CD4-positive, alpha-beta T cell treated with Interleukin-15 for 4 hours (primary cell): Measurements from ENCODE around the gene CACNA2D3.

ENCODE experiments used
- DNase-seq: peaks from one replicate; pipeline ENCODE4 v3.0.0-alpha.2; 2020; ENCODE audit warnings: low spot score

Gene CACNA2D3

DNA sequence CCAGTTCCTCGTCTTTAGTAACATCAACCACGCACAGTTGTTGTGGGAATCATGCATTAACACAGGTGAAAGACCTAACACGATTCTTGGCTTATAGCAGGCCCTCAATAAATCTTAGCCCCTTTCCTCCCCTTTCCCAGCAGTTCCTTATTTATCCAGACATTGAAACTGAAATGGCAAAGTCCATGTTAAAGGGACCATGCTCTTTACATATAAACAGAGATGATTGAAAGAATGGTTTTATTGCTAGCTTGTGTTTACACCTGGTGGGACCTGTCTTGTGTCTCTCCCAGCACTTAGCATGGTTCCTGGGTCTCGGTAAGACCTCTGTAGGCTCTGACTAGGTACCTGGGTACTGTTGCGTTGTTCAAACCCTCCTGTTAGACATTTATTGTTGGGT is 553.7 kb downstream of the CACNA2D3 start:
- no peak for DNase-seq

DNA sequence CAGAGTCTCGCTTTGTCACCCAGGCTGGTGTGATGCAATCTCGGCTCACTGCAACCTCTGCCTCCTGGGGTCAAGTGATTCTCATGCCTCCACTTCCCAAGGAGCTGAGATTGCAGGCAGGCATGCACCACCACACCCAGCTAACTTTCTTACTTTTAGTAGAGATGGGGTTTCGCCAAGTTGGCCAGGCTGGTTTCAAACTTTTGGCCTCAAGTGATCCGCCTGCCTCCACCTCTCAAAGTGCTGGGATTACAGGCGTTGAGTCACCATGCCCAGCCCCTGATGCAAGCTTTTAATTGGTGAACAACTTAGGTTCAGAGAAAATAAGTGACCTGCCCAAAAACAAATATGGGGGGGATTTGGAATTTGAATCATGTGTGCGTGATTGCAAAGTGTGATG is 559.4 kb downstream of the CACNA2D3 start:
- DNase-seq, result no peak

- DNase-seq, result no peak
Observed at GRCh38 chr3:54685213-54685612, 562.9 kb downstream of the CACNA2D3 start.

DNA sequence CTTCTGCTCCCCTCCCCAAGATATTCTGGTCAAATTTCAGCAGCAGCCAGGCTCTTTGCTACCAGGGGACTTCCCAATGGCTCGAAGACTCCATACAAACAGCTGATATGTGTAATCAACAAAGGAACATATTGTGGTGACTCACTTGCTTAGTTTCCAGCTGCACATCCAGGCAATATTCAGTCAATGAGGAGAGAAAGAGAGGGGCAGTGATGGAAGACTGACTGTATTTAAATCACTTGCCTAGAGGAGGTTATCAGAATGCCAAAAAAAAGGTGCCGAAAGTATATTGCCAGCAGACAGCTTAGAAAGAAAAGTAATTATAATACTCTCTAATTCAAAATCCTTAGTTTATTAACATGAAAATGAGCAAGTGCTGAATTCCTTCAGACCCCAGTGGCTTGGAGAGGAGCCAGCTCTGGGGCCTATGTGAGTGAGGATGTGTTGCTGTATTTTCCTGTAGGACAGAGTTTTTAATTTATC is 569.0 kb downstream of the CACNA2D3 start:
- no peak for DNase-seq

- no peak for DNase-seq
Observed at GRCh38 chr3:54696313-54696712, 574.0 kb downstream of the CACNA2D3 start.

DNA sequence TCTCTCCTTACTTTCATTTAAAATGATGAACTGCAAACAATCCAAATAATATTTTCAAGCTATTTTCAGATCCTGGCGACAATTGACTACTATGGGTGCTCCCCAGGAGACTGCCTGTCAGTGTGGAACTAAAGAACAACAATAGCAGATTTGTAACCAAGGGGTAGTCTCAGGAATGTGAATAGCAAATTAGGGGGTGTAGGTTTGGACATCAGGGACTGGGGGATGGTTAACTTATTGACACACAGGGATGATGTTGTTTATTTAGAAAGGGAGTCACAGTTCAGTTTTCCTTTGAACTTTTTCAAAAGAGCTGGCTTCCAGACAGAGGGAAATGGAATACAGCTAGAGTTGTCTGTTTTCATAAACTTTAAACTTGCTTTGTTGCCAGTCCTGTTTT is 575.7 kb downstream of the CACNA2D3 start:
- DNase-seq, result no peak

DNA sequence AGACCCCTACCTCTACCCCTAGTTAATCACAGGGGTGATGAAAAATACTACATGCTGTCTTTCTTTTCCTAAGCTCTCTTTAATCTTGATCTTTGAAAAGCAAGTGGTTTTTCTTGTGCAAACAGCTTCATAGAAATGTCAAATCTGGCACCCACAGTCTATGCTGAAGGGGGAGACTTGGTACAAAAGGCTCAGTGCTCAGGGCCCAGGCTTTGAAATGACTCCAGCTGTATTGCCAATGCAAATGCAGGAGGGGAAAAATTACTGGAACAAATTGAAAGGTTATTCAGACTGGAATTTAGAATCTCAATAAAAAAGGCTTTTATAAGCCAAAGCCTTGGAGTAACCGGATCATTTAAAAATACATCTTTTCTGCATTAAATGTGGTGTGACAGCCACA is 581.6 kb downstream of the CACNA2D3 start:
- DNase-seq, result no peak

DNA sequence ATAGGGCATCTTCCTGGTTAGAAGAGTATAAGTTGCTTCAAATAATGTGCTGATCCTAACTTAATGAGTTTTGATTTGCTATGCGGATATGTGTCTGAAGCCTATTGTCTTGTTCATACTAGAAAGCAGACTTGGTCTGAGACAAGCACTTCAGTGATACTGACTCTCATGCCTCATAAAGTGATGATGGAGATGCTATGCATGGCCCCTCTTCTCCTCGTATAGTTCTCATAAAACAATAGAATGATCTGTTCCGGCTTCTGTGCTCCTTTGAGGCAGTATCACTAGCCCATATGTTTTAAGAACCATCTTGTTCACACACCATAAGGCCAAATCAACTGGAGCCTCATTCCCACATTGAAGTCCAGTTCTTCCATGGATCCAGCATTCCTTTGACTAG is 583.4 kb downstream of the CACNA2D3 start:
- DNase-seq, result no peak

GRCh38 chr3:54706738-54707137 is 584.4 kb downstream of the CACNA2D3 start:
- DNase-seq, result no peak

- DNase-seq, result no peak
Observed at GRCh38 chr3:54709785-54710184, 587.4 kb downstream of the CACNA2D3 start.

GRCh38 chr3:54710954-54711353 is 588.6 kb downstream of the CACNA2D3 start:
- DNase-seq, result no peak

GRCh38 chr3:54712539-54712938 is 590.2 kb downstream of the CACNA2D3 start:
- no peak for DNase-seq

DNA sequence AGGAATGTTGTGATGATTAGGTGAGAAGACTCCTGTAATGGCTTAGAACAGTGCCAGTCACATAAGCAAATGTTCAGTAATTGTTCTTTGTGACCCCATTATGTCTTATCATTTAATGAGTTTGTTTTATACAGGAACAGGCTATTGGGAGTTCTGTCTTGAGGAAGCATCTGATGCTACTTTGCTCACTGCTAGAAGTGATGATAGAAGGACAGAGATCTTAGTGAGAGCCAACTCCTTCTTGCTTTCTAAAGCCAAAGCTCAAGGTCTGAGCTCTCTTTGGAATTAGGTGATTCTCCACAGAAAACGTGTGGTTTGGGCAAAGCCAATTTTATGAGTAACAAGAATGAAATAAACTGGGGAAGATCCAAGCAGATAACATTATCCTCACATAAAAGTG is 590.7 kb downstream of the CACNA2D3 start:
- no peak for DNase-seq

DNA sequence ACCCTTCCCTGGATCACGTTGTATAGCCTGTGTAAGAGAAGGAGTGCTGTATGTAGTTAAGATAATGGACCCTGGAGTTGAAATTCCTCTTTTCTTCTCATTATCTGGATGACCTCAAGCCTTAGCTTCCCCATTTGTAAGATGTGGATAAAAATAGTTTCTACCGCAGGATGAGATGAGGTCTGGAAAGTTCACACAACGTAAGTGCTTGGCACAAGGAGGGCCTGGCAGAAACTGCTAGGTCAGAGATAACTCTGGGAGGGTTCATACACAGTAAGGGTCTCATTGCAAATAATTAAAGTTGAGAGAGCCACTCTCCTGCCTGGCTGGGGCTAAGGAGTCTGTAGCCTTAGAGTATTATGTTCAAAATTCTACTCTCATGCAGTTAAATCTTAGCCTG is 591.1 kb downstream of the CACNA2D3 start:
- no peak for DNase-seq

DNA sequence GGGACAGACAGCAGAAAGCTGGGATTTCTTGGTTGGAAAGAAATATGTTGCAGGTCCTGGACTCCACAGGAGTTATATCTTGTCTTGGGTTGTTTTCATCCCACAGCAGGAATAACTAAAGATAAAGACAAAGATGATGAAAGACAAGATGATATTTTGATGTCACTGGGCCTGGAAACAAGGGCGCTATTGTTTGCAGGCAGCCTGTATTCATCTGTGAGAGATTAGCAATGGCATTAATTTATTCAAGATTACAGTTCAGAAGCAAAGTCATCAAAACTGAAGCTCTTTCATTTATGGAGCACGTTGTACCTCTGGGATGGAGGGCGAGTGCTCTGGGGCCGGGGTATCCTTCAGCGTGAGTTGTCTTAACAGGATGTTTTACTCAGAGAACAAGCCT is 591.7 kb downstream of the CACNA2D3 start:
- no peak for DNase-seq

GRCh38 chr3:54717506-54717905 is 595.2 kb downstream of the CACNA2D3 start:
- no peak for DNase-seq

DNA sequence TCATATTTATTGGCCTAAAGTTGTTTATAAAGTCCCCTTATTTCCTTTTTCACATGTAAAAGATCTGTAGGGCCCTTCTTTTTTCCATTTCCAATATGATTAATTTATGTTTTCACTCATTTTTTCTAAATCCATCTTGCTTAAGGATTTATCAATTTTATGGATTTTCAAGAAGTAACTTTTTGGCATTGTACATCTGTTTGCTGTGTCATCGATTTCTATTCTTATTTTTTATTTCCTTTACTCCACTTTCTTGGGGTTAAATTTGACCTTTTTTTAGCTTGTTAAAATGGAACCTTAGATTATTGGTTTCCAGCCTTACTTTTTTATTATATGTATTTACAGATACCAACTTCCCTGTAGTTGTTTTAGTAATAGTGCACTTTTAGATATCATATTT is 597.6 kb downstream of the CACNA2D3 start:
- no peak for DNase-seq

DNA sequence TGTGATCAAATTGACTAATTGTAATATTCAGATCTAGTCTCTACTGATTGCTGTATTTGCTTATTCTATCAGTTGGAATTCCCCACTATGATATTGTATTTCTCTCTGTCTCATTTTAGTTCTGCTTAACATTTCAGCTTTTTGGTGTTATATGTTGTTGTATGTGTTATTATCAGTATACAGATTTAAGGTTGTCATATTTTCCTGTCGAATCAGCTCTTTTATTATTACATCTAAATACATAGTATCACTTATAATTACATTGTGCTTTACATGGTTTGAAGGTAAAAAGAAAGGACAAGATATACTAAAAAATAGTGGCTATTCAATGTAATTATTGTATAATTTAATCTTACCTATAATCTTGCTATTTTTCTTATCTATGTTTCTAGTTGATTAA is 598.3 kb downstream of the CACNA2D3 start:
- DNase-seq, result no peak

DNA sequence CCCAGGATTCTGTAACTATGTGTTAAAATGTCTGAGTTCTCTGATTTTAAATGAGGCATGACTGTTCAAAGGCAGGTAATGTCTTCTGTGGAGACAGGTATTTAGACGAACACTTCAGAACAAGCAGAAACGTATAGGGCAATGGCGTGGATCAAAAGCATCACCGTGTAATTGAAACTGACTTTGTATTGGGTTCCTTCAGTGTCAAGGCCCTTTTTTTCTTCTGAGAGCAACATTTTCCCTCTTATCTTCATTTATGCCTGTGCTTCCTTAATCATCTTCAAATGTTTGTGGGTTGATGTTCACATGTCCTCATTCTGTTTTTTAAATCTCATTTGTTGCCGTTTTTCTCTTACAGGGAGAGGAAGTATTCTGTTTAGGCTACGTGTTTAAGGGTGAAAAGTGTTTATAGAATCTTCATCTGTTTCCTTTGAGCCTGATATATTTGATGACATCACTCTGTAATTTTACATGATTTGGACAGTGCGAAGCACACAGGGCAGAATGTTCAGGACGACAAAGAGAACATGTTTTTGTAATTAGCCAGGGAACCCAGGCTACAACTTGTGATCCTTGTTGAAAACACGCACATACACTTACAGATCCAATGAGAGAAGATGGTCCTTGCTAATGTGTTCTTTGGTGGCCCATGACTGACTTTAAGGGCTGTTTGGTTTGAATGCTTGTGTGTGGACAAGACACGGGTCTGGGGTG is 609.5 kb downstream of the CACNA2D3 start:
- DNase-seq, result no peak

- no peak for DNase-seq
Observed at GRCh38 chr3:54733106-54734006, 611.0 kb downstream of the CACNA2D3 start.

GRCh38 chr3:54736459-54736858 is 614.1 kb downstream of the CACNA2D3 start:
- no peak for DNase-seq

DNA sequence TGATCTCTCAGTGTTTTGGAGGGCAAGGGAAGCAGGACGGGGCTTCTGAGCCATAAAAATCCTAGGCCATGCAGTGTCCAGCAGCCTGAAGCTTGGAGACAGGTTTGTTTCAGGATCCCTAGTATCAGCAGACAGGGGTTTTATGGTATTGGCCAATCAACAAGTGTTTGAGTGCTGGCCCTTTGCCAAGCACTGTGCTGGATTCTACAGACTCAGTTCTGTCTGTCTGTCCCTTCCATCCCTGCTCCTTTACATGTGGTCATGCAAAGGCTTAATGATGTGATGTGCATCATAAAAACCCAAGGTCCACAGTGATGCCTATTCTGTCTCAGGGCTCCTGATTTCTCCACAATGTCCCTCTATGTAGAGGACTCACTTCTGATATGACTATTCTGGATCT is 621.4 kb downstream of the CACNA2D3 start:
- DNase-seq, result no peak

DNA sequence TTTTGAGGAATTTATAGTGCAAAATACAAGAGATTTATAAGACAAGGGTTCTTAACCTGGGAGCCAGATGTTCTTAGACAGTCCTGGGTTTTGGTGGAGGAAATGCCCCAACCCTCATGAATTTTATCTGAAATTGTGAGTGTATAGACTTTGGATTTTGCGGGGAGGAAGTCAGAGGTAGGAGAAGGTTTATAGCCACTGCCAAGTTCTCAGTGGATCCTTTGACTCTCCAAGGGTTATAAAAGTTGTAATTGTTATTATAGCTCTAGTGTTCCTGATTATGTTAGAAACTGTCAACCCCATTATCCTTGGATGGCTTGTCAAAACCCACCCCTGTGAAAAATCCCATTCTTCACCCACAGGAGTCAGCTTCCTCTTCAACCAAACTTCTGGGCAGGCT is 621.9 kb downstream of the CACNA2D3 start:
- no peak for DNase-seq
